BJ (cell line): ENCODE measurements around the gene MUC12. TPM values are rescaled to one million over a fixed set of nuclear protein-coding genes. Genes with fewer than 3 reads are reported as not detected.

Experiments used
- CTCF ChIA-PET: fragments of 350-600 bp; formaldehyde crosslinking; extraction: SDS; loops from one replicate; lab custom pipeline; 2021; ENCODE audit warnings: antibody characterized with exemption, inconsistent platforms; lab: Yijun Ruan, JAX
- POLR2A ChIA-PET: fragments of 300-600 bp; sonication (Branson Sonifier 250); formaldehyde crosslinking; extraction: SDS; loops from one replicate; lab custom pipeline; 2021; ENCODE audit warnings: antibody characterized with exemption; lab: Charles Lee
- DNase-seq: peaks from one replicate; pipeline ENCODE4 v3.0.0-alpha.2; 2011; ENCODE audit warnings: low read depth
- H3K27me3 ChIP-seq: 2 replicates; pipeline ENCODE4 v1.6.0; 2011; ENCODE audit warnings: low read length; ENCODE audit not compliant: control insufficient read depth, insufficient read depth
- H3K36me3 ChIP-seq: 2 replicates; pipeline ENCODE4 v1.5.1; 2011; ENCODE audit warnings: low read length; ENCODE audit not compliant: control insufficient read depth, insufficient read depth
- H3K4me3 ChIP-seq: 2 replicates; pipeline ENCODE4 v1.5.1; 2011; ENCODE audit warnings: low read depth, mild to moderate bottlenecking, control low read depth, low read length
- polyA plus RNA-seq: library from polyadenylated mRNA; depleted of rRNA; stranded (reverse); fragments of >200 nt; gene quantifications from 2 replicates; pipeline ENCODE4 v1.2.3, GENCODE V29; 2011
- TF ChIP-seq, protein P1 (sequence below): IDR thresholded peaks from 2 replicates; pipeline ENCODE4 v1.5.1; 2011; ENCODE audit warnings: low read depth, mild to moderate bottlenecking, control low read depth, inconsistent platforms, low read length, moderate library complexity; ENCODE audit not compliant: insufficient read depth

The MUC12 gene
- polyA plus RNA-seq, 1 experiment: 2.0 TPM

DNA sequence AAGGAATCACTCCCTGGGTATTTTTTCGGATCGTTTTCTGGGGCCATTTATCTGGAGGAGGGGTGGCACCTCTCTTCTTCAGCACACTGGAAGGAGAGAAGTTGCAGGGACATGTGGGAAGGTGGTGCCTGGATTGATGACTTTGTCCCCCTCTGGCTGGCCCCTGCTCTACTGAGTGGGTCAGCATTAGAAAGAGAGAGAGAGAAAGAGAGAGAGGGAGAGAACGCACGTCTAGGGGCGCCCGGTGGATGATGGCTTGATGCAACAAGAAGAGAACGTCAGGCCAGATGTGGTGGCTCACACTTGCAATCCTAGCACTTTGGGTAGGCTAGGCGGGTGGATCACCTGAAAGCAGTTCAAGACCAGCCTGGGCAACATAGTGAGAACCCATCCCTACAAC lies 5.5 kb upstream of the MUC12 start:
- DNase-seq: no peak
- ChIA-PET POLR2A (no interaction called here), CTCF (no interaction called here)
- Histone ChIP-seq H3K4me3 (no peak overlapping the region), H3K27me3 (peaks cover 38% of the 10 kb centered on the region), H3K36me3 (no peaks in the 10 kb centered on the region)
- TF ChIP-seq, protein P1, sequence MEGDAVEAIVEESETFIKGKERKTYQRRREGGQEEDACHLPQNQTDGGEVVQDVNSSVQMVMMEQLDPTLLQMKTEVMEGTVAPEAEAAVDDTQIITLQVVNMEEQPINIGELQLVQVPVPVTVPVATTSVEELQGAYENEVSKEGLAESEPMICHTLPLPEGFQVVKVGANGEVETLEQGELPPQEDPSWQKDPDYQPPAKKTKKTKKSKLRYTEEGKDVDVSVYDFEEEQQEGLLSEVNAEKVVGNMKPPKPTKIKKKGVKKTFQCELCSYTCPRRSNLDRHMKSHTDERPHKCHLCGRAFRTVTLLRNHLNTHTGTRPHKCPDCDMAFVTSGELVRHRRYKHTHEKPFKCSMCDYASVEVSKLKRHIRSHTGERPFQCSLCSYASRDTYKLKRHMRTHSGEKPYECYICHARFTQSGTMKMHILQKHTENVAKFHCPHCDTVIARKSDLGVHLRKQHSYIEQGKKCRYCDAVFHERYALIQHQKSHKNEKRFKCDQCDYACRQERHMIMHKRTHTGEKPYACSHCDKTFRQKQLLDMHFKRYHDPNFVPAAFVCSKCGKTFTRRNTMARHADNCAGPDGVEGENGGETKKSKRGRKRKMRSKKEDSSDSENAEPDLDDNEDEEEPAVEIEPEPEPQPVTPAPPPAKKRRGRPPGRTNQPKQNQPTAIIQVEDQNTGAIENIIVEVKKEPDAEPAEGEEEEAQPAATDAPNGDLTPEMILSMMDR: no peak

DNA sequence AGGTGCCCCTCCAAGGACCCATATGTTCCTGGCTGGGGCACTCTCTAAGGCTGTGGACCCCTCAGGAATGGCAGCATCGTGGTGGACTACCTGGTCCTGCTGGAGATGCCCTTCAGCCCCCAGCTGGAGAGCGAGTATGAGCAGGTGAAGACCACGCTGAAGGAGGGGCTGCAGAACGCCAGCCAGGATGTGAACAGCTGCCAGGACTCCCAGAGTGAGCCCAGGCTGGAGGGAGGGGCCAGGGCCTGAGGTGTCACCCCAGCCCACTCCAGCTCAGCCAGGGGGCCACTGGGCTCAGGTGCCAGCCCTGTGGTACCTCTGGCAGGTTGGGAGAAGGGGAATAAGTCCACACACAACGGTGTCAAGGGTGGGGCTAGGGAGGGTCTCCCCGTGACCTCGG lies 4.7 kb upstream of the MUC12 start:
- H3K27me3 ChIP-seq: peaks cover 38% of the 10 kb centered on the region
- ChIA-PET POLR2A (no interaction called here), CTCF (no interaction called here)
- TF ChIP-seq, protein P1: no peak
- H3K4me3 ChIP-seq: no peak overlapping the region
- no peaks in the 10 kb centered on the region for H3K36me3 ChIP-seq
- DNase-seq: no peak

DNA sequence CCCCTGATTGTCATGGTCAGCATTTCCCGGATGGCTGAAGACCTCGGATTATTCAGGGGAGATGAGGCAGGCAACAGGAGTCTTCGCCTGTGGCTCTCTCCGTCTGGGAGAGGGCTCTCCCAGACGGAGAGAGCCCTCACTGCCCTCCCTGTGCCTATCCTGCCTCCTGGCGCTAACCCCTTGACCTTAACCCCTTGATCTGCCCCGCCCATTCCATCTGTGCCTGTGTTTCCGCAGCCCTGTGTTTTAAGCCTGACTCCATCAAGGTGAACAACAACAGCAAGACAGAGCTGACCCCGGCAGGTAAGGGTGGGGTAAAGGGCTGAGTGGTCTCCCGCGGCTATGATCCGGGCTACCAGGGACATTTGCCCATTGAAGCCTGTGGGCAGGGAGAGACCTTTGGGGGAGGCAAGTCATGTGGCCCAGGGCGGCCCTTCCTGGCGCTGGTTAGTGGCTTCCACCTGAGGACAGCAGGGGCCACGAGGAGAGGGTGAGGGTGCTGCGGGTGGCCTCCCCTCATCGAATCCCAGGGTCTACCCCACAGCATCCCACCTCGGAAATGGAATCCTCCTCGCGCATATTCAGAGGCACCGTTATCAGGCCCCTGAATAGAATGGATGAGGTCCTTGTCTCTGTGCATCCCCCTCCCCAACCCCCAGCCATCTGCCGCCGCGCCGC lies 4.2 kb upstream of the MUC12 start:
- TF ChIP-seq, protein P1: no peak
- POLR2A ChIA-PET: no interaction called here
- Histone ChIP-seq H3K4me3 (no peak overlapping the region), H3K36me3 (no peaks in the 10 kb centered on the region), H3K27me3 (peaks cover 35% of the 10 kb centered on the region)
- CTCF ChIA-PET: interaction anchor here (0.9 to 1.2 kb wide), 4 partner anchors 7 to 93 kb away, joined by 3 to 4 read pairs (median 4); no protein-coding TSS in a partner anchor
- DNase-seq: no peak

DNA sequence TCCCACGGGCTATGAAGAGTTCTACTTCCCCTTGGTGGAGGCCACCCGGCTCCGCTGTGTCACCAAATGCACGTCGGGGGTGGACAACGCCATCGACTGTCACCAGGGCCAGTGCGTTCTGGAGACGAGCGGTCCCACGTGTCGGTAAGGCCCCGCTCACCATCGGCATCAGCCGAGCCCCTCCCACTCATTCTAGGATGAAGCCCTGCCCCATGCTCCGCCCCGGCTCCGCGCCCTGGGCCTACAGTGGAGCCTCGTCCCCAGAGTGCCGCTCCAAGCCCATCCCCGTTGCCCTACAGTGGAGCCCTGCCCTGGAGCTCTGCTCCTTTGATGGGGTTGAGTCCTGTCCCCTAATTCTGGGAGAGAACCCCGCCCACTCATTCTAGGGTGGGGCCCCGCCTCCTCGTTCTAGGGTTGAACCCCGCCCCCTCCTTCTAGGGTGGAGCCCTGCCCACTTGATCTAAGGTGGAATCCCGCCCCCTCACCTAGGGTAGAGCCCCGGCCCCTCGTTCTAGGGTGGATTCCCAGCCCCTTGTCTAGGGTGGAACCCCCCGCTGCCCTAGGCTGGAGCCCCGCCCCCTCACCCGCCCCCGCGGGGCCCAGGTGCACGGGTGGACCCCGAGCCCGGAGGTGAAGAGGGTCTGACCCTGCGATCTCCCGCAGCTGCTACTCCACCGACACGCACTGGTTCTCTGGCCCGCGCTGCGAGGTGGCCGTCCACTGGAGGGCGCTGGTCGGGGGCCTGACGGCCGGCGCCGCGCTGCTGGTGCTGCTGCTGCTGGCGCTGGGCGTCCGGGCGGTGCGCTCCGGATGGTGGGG lies 3.4 kb upstream of the MUC12 start:
- H3K27me3 ChIP-seq: peaks cover 29% of the 10 kb centered on the region
- DNase-seq: no peak
- CTCF ChIA-PET: interaction anchor here (0.6 to 1.2 kb wide), 8 partner anchors 8 to 114 kb away, joined by 3 to 4 read pairs (median 3); partner anchors contain the start of gene ACHE

More for the DNA sequence above, 3.4 kb upstream of the MUC12 start:
- no peak overlapping the region for H3K4me3 ChIP-seq
- POLR2A ChIA-PET: no interaction called here
- TF ChIP-seq, protein P1: peak; percentile 76
- no peaks in the 10 kb centered on the region for H3K36me3 ChIP-seq
